ENCODE results near the gene PROP1.
"Not testable (repeated sequence)": the region's sequence is repeated elsewhere in the genome, so short reads cannot be mapped to it uniquely, and the experiment has no call there.

PROP1 gene

GRCh38 chr5:177945145-177945544, 50.9 kb downstream of the PROP1 start:
- DNase-seq (ENCODE audit: low spot score), result not testable (repeated sequence)

GRCh38 chr5:177943805-177944736, 52.0 kb downstream of the PROP1 start:
- DNase-seq (ENCODE audit: low spot score), result peak; percentile 21

GRCh38 chr5:177942896-177943295, 53.1 kb downstream of the PROP1 start:
- not testable (repeated sequence) for DNase-seq (ENCODE audit: low spot score)
